Psoas muscle (tissue), 8 donors: ENCODE measurements around the gene CLHC1. TPM values are rescaled to one million over a fixed set of nuclear protein-coding genes. Genes with fewer than 3 reads are reported as not detected.
A peak's percentile ranks its signal among the peaks of the same experiment; 100 is the strongest.

Source experiments
- ATAC-seq, 4 donors: fragments of 200-7000 bp; cut with Tn5 transposase; one replicate each; pipeline ENCODE4 v1.9.1; 2020; ENCODE audit warnings: moderate library complexity in 3 of 4, mild to moderate bottlenecking in 2 of 4
- DNase-seq, 2 donors: peaks; one replicate each; pipeline ENCODE4 v3.0.0-alpha.2; 2020
- H3K27ac ChIP-seq: fragments of 200-600 bp; one replicate; pipeline ENCODE4 v1.8.0; 2022
- H3K27me3 ChIP-seq, 3 donors: fragments of 200-600 bp in 1 of 3; one replicate each; pipeline versions ENCODE4 v1.6.1 to v1.8.0; 2013 to 2022; ENCODE audit warnings: low read length in 2 of 3, mild to moderate bottlenecking in 2 of 3, moderate library complexity in 1 of 3; ENCODE audit not compliant: insufficient read depth in 3 of 3
- H3K36me3 ChIP-seq, 2 donors: fragments of 200-600 bp in 1 of 2; one replicate each; pipeline versions ENCODE4 v1.6.1 to v1.8.0; 2013 to 2022; ENCODE audit warnings: low read depth in 1 of 2, mild to moderate bottlenecking in 1 of 2, moderate library complexity in 1 of 2; ENCODE audit not compliant: insufficient read depth in 1 of 2
- H3K4me1 ChIP-seq: fragments of 200-600 bp; one replicate; pipeline ENCODE4 v1.8.0; 2022
- H3K4me3 ChIP-seq: fragments of 200-600 bp; one replicate; pipeline ENCODE4 v1.8.0; 2022; ENCODE audit warnings: mild to moderate bottlenecking
- H3K9me3 ChIP-seq: fragments of 200-600 bp; one replicate; pipeline ENCODE4 v1.8.0; 2022
- CTCF ChIP-seq: fragments of 200-600 bp; IDR thresholded peaks from one replicate; pipeline ENCODE4 v1.8.0; 2022; ENCODE audit warnings: antibody characterized with exemption
- WGBS, 3 donors: extraction: QIAGEN DNeasy Blood & Tissue Kit; methylation state at CpG; one replicate each; pipeline versions ENCODE4 v1.1.6 to v1.1.7; 2013; 5-methylcytosine and 5-hydroxymethylcytosine counted together
- intact Hi-C, 2 donors: fragments of 100-400 bp; cut with DNase I; formaldehyde crosslinking; loops; one replicate each; pipeline versions ENCODE4 v1.11.0 to v1.14.2; 2022
- polyA plus RNA-seq, 3 donors: library from polyadenylated mRNA; stranded (reverse); fragments of 200-250 nt; gene quantifications; one replicate each; pipeline ENCODE4 v1.2.3, GENCODE V29; 2013
- total RNA-seq, 4 donors: library from RNA; stranded (reverse); fragmentation: NEBNext Ultra II Directional in 2 of 4; extraction: Animal tissue kit (Norgen Biotek cat#: 25700) in 2 of 4; gene quantifications; one replicate each; pipeline versions ENCODE4 v1.2.1 to v1.2.4, GENCODE V29; 2021 to 2023
- donor health status: healthy with polysubstance abuse.
- donor health status: DM: no; HTN: no; CAD: no; lungs with moderate emphysema.
- donor health status: Bipolar disorder and iron deficiency.
- donor health status: healthy.
- donor health status: DM: yes; HTN: yes; CAD: no.
- donor health status: DM: no; HTN: no; CAD: no.
- donor health status: DM: no; HTN: no; CAD: no.
- donor health status: DM: yes; HTN: yes; CAD: no.

CLHC1 gene
- total and polyA plus RNA-seq, 7 donors, result 0.47 to 6.8 (median 3.2) TPM

- no peaks in the 10 kb centered on the region for H3K9me3 ChIP-seq
- 82 to 86% (median 86%) methylated on average over 2 of the region's 2 CpGs for WGBS, 3 donors
- intact Hi-C loops, result no loop called here
- TF ChIP-seq CTCF, result no peak
- peaks cover 12 to 86% of the 10 kb centered on the region in 2 donors for H3K36me3 ChIP-seq
- H3K27ac ChIP-seq, result no peak overlapping the region
- peaks cover 15% of the 10 kb centered on the region for H3K4me1 ChIP-seq
- no peak for ATAC-seq
- DNase-seq, result no peak
- no peaks in the 10 kb centered on the region for H3K27me3 ChIP-seq
- no peak overlapping the region for H3K4me3 ChIP-seq
These were observed 5.0 kb upstream of the CLHC1 start for GRCh38 chr2:55236992-55237543.

GRCh38 chr2:55235724-55236538 lies 3.8 kb upstream of the CLHC1 start:
- Histone ChIP-seq H3K4me1 (peaks cover 15% of the 10 kb centered on the region), H3K36me3 (peaks cover 12 to 75% of the 10 kb centered on the region in 2 donors), H3K27me3 (no peaks in the 10 kb centered on the region), H3K4me3 (no peak overlapping the region), H3K9me3 (no peaks in the 10 kb centered on the region), H3K27ac (peak overlapping the region; percentile 14)
- TF ChIP-seq CTCF, result no peak
- ATAC-seq (no peak), DNase-seq (no peak)
- WGBS, 3 donors, result 85 to 95% (median 88%) methylated on average over 3 of the region's 3 CpGs
- intact Hi-C loops, result no loop called here

- H3K27me3 ChIP-seq, result no peaks in the 10 kb centered on the region
- no peak for TF ChIP-seq CTCF
- 77 to 81% (median 78%) methylated on average over 7 of the region's 7 CpGs for WGBS, 3 donors
- H3K4me1 ChIP-seq, result peaks cover 15% of the 10 kb centered on the region
- H3K9me3 ChIP-seq, result no peaks in the 10 kb centered on the region
- intact Hi-C loops, result loop anchor here (2.0 to 5.0 kb wide), 2 partner anchors 34 to 35 kb away; partner anchors contain the start of gene MTIF2 (in 2 of the 2)
- H3K4me3 ChIP-seq, result peak overlapping the region; percentile 91
- no peak for DNase-seq
- H3K27ac ChIP-seq, result peak overlapping the region; percentile 93
- H3K36me3 ChIP-seq, result peaks cover 12 to 52% of the 10 kb centered on the region in 2 donors
- no peak for ATAC-seq
These were observed 1.5 kb upstream of the CLHC1 start for GRCh38 chr2:55233658-55233940.

GRCh38 chr2:55232863-55233657 lies 967 bp upstream of the CLHC1 start:
- H3K36me3 ChIP-seq, result peaks cover 12 to 47% of the 10 kb centered on the region in 2 donors
- H3K27me3 ChIP-seq, result no peaks in the 10 kb centered on the region
- 5 to 8% (median 7%) methylated on average over 33 of the region's 33 CpGs for WGBS, 3 donors
- no peak for TF ChIP-seq CTCF
- no peaks in the 10 kb centered on the region for H3K9me3 ChIP-seq
- H3K4me3 ChIP-seq, result peak overlapping the region; percentile 91
- peaks cover 15% of the 10 kb centered on the region for H3K4me1 ChIP-seq
- peak overlapping the region; percentile 93 for H3K27ac ChIP-seq
- ATAC-seq (peak; percentile 44 to 63 (median 46)), DNase-seq (peak; percentile 53 to 73)
- intact Hi-C loops, result loop anchor here (2.0 to 5.0 kb wide), 2 partner anchors 34 to 36 kb away; partner anchors contain the start of gene MTIF2 (in 2 of the 2)
